SKM-1 treated with dmso at 0.1 percent for 144 hours (cell line): ENCODE results near the gene LMF1.

ENCODE experiments used
- DNase-seq: peaks from one replicate; lab custom pipeline; 2025; ENCODE audit not compliant: unreplicated experiment; lab: John Stamatoyannopoulos, UW

LMF1 gene

DNA sequence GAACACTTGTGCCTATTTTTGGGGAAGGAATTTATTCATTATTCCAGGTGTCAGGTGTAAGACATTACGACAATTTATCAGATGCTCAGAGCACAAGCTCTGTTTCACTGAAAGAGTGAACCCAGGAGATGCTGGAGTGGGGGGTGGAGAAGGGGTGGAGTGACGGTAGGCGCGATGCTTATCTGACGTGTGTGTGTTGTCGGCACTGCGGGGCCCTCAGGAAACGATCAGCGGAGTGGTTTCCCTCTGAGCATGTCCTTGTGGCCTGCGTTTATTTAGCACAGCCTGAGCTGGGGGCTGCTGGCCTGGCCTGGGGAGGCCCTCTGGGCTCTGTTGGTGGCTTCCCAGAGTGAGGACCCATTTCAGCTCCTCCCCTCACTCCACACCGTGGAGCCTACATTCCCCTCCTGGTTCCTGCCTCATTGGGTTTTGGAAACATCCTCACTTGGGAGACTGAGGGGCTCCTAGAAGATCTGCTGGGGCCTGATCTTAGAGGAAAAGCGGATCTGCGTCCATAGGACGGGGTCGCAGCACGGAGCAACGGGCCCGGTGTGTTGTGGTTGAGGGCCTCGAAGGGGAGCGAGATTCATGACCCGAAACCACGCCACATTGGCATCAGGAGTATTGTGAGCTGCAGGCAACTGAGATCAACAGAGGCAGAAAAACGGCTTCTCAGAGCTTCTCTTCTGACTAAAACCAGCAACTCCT, 151.3 kb downstream of the LMF1 start:
- DNase-seq, result no peak

DNA sequence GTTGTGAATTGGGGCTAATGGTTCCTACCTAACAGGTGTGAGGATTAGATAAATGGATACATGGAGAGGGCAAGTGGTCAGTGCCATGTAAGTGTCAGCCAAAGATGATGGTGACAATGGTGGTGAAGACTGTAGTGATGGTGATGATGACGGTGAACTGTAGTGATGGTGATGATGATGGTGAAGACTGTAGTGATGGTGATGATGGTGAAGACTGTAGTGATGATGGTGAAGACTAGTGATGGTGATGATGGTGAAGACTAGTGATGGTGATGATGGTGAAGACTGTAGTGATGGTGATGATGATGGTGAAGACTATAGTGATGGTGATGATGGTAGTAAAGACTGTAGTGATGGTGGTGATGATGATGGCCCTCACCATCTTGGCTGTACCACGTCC, 152.2 kb downstream of the LMF1 start:
- no peak for DNase-seq

DNA sequence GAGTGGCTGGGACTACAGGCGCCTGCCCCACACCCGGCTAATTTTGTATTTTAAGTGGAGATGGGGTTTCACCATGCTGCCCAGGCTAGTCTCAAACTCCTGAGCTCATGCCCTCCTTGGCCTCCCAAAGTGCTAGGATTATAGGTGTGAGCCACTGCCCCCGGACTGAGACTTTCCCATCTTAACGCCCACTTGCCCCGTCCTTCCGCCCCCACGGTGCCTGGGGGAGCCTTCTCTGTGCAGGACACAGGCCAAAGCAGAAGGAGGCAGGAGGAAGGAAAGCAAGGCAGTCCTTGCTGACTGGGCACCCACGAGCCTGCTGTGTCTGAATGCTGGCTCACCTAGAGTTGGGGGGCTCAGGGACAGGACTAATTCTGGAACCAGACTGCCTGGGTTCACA, 152.7 kb downstream of the LMF1 start:
- DNase-seq, result no peak

DNA sequence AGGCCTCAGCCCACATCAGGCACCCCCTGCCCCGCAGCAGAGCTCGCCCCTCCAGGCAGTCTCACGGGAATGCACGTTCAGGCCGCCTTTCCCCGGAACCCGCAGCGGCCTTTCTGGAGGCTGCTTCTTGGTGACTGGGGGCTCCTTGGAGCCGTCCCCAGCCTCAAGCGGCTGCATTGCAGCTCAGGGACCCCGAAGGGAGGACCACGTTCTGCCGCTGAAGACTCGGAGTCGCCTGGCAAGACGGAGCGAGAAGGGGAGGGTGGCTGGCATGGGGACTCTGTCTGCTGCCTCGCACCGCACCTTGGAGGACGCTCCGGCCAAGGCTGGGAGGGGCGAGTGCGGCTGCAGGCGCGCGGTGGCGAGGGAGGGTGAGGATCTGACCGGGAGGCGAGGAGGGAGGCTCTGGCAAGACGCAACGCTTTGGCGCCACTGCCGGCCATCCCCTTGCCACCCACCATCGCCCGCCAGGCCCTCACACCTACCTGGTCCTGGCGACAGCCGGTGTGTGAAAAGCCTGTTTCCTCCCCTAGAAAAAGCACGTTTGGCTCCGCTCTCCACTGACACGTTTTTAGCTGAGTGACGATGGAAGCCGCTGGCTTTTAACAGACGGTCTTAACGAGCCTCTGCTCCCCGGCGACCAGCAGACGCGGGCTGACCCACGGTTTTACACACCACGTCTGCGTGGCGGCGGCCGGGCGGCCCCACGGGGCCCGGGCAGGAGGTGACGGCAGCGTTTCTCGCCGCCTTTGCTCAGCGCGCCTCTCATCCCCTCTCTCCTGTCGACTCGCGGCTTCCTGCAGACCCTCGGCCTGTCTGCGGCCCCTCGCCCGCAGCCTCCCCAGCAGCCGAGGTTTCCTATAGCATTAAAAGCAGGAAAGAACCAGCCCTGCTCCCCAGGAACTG, 153.5 kb downstream of the LMF1 start:
- no peak for DNase-seq

DNA sequence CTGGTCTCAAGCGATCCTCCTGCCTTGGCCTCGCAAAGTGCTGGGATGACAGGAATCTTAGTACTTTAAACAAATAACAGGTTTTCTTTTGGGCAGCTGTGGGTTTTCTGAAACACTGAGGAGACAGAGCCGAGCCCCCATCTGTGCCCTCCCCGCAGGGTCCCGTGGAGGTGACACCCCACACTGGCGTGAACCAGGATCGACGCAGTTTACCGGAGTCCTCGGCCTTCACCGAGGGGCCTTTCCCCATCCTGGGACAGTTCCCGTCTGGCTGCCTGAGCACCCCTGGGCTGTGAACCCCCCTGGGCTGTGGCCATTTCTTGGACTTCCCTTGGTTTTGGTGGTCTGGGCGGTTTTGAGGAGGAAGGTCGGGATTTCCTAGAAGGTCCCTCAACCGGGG, 154.9 kb downstream of the LMF1 start:
- DNase-seq, result no peak

DNA sequence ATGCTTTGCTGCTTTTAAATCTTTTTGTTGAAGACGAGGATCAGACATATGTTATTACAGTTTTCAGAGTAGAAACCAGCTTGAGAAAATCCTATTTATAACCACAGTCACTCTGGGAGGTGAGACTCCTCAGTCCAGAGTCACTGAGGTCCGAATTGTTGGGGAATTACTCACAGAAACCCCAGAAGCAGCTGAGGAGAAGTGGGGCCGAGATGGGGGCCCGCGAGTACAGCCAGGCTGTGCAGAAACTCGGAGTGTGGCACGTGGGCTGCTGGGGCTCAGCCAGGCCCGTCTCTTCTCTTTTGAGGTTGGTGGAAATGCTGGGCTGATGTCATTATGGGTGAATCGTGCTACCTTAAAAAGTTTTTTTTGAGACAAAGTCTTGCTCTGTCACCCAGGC, 155.8 kb downstream of the LMF1 start:
- DNase-seq, result no peak

DNA sequence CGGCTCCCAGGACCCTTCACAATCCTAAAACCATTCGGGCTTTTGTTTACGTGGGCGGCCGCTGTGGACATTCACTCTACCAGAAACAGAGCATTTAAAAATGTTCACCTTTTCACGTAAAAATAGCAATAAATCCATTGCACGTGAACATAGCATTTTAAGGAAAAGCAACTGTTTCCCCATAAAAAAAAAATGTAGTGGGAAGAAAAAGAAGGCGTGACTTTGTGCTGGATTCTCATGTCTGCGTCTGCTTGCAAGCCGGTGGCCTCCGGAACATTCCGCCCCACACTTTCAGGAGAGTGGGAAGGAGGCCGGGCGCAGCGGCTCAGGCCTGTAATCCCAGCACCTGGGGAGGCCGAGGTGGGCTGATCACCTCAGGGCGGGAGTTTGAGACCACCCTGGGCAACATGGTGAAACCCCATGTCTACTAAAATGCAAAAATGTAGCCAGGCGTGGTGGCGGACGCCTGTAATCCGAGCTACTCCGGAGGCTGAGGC, 156.8 kb downstream of the LMF1 start:
- no peak for DNase-seq

DNA sequence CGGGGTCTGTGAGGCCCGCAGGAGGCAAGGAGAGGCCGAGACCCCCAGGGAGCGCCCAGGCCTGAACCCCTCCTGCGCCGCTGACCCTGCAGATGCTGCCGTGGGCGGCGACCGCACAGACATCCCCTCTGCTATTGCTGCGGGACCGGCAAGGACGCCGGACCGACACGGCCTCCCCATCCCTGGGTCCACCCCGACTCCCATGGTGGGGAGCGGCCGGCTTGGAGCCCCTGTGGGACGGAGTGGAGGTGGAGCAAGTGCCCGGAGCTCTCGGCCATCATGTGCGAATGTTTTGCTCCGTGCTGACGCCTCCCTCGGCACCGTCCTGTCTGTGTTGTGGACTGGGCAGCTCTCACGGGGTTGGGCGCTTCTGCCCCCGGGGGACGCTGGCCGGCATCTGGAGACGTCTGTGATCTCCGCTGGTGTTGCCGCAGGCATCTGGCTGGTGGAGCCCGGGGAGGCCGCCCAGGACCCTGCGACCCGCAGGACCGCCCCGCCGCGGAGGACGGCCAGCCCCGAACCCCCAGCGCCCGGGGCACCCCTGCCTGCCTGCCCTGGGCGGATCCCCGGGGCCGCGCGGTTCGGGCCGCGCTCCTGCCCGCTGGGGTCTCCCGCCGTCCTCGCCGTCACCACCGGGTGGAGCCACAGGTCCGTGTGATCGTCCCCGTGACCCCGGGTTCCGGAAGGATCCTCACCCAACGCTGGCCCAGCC, 157.4 kb downstream of the LMF1 start:
- no peak for DNase-seq

DNA sequence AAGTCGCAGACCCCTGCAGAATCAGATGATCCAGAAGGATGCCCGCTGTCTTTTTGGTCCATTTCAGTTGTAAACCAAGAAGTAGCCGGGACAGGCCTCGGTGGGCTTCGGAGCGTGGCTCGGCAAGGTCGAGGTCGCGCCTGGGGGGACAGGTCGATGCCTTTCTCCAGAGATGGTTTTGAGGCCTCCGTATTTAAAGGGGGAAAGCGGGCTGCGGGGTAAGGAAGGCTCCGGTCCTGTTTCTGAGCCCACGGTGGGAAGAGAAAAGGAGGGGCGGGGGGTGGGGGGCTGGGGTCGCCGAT, 162.7 kb downstream of the LMF1 start:
- DNase-seq, result no peak

DNA sequence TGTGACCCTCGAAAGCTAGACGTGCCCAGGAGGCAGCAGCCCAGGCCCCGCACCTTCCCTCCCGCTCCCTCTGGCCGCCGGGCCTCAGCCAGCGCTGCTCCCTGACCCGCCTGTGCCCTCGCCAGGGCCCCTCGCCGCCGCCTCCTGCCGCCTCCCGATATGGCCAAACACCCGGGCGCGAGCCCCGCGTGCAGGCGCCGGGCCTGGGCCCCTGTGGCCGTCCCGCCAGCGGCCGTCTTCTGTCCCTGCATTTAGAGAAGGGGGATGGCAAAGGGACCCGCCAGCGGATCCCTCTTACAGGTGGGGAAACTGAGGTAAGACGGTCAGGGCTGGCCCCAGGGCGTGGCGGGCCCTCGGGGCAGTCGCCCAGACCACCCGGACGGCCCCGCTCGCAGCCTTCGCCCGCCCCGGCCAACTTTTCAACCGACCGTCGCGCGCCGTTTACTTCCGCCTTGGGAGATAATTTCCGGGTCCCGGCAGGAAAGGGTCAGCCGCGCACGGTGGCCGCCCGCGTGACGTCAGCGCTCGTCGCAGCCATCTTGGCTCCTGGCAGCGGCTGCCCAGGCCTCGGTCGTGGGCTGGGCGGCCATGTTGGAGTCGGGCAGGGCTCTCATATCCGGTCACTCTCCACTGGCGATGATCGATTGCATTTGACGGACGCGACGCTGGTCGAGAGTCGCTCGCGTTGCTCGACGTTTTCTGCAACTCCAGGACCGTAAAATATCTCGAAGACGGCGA, 163.3 kb downstream of the LMF1 start:
- DNase-seq, result peak; percentile 67

DNA sequence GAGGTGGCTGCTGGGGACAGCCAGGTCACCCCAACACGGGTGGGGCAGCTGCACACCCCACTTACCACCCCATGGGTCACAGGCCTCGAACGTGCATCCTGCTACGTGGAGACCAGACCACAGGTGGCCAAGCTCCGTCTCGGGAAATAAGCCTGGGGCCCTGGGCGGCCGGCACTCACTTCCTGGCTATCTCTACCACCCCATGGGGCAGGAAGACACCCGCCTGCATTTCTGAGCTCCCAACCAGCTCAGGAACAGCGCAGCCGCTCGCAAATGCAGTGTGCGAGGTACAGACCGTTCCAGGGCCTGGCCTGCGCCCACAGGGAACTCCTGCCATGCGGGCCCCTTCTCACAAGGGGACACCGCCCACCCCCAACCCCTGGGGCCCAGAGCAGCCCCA, 165.3 kb downstream of the LMF1 start:
- DNase-seq, result no peak

DNA sequence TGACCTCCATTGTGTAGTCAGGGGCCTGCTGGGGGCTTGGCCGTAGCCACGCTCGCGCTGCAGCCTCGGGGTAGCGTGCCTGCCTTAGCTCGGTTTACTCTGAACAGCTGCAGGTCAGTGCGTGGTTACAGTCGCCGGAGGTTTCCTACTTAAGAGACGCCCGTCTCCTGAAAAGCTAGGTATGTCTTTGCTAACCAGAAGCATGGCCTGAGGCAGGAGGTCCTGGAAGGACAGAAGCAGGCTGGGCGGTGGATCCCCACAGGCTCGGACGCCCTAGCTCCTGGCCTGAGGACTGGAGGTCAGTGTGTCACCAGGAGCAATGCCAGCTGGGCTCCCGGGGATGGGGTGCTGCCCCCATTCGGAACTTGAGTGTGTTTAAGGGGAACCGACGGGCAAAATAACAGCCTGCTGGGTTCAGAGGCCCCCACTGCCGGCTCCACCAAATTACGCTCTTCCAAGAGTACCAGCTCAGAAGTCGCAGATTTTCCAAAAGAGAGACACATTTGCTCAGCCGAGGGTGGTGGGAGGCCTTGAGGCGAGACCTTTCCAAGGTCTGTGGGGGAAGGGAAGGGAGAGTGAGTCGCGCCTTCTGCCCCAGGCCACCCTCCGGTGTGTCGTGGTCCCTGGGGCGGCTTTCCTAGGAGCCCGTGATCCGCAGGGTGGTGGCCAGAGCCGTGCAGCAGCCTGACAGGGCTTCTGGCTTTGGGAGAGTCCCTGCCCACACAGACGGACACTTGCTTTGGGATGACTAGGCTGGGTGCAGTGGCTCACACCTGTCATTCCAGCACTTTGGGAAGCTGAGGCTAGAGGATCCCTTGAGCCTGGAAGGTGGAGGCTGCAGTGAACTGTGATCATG, 166.4 kb downstream of the LMF1 start:
- DNase-seq, result no peak

DNA sequence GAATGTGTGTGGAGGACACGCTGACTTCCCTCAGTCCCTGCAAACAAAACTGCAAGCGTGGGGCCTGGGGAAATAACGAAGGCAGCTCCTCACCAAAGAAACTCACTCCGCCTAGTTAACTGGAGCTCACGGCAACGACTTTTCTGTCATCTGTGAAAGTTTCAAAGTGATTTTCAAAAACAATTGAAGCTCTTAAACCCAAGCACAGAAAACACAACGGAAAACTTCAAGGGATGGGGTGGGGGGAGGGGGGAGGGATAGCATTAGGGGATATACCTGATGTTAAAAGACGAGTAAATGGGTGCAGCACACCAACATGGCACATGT, 167.1 kb downstream of the LMF1 start:
- DNase-seq, result no peak
